Measurements from ENCODE around the gene RFTN2.

DNA sequence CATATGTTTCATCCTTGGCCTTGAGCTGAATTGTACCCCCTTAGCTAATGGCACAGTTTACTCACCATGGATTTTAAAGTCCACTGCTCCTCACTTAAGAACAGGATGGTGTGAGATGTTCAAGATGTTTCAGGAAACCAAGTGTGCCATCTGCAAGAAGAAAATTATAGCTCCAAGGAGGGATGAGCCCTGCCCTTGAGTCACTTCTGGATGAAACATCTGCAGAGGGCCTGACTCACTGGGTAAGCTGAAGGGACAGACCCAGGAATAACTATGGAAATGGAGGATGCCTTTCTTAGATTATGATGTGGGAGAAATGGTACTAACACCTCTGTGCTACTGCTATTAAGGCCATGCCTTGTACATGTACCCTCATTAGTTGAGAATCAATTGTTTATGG is 36.2 kb upstream of the RFTN2 start:
- TF ChIP-seq, protein P1, sequence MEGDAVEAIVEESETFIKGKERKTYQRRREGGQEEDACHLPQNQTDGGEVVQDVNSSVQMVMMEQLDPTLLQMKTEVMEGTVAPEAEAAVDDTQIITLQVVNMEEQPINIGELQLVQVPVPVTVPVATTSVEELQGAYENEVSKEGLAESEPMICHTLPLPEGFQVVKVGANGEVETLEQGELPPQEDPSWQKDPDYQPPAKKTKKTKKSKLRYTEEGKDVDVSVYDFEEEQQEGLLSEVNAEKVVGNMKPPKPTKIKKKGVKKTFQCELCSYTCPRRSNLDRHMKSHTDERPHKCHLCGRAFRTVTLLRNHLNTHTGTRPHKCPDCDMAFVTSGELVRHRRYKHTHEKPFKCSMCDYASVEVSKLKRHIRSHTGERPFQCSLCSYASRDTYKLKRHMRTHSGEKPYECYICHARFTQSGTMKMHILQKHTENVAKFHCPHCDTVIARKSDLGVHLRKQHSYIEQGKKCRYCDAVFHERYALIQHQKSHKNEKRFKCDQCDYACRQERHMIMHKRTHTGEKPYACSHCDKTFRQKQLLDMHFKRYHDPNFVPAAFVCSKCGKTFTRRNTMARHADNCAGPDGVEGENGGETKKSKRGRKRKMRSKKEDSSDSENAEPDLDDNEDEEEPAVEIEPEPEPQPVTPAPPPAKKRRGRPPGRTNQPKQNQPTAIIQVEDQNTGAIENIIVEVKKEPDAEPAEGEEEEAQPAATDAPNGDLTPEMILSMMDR (conservative IDR thresholded peaks at IDR 0.05; ENCODE audit: low read length), result no peak
- no peak for TF ChIP-seq EZH2phosphoT487 (IDR thresholded peaks at IDR 0.05; ENCODE audit: borderline replicate concordance, low read depth, low read length)
